ENCODE results near the gene OR5F1.

OR5F1 gene

GRCh38 chr11:55994525-55994924, at the start of gene OR5F1:
Gene OR5F1 (minus strand): TSS chr11:55994625. CDS start chr11:55994625, 0 bp downstream.
- DNase-seq, result no peak

GRCh38 chr11:56027354-56027753, 32.9 kb upstream of the OR5F1 start, which contains the start of gene OR5AS1:
Gene OR5AS1 (plus strand): TSS chr11:56027654. CDS start chr11:56030419, 2,765 bp downstream.
- no peak for DNase-seq

- DNase-seq, result no peak
Observed at GRCh38 chr11:56013805-56014204, 19.4 kb upstream of the OR5F1 start.

GRCh38 chr11:56010716-56011115, 16.3 kb upstream of the OR5F1 start:
- DNase-seq, result no peak

- no peak for DNase-seq
Observed at GRCh38 chr11:55970935-55971334, 23.5 kb downstream of the OR5F1 start.

GRCh38 chr11:55969845-55970244, 24.6 kb downstream of the OR5F1 start, which contains the start of gene OR10AG1:
Gene OR10AG1 (minus strand): TSS chr11:55969945. CDS start chr11:55969907, 38 bp downstream.
- no peak for DNase-seq

- DNase-seq, result no peak
Observed at GRCh38 chr11:55967914-55968313, 26.5 kb downstream of the OR5F1 start.

GRCh38 chr11:55966391-55966790, 28.0 kb downstream of the OR5F1 start:
- no peak for DNase-seq

GRCh38 chr11:55956521-55956920, 37.9 kb downstream of the OR5F1 start:
- no peak for DNase-seq

GRCh38 chr11:55949330-55949729, 45.1 kb downstream of the OR5F1 start:
- DNase-seq, result no peak
